ENCODE data around the gene FARSB.
"Not testable (repeated sequence)": the region's sequence is repeated elsewhere in the genome, so short reads cannot be mapped to it uniquely, and the experiment has no call there.

Gene FARSB

GRCh38 chr2:222591661-222592060, 64.2 kb downstream of the FARSB start:
- no peak overlapping the region for H3K4me3 ChIP-seq (ENCODE audit: low read length in 2 of 2)
- H3K27me3 ChIP-seq (ENCODE audit: control insufficient read depth in 2 of 2, insufficient read depth in 2 of 2, low read length in 2 of 2), result no peaks in the 10 kb centered on the region
- no peak overlapping the region for H3K27ac ChIP-seq (ENCODE audit: low read depth in 2 of 2, low read length in 2 of 2)
- peaks cover 0 to 10% of the 10 kb centered on the region in 2 donors for H3K36me3 ChIP-seq (ENCODE audit: control insufficient read depth in 2 of 2, insufficient read depth in 2 of 2, low read length in 2 of 2)
- no peak overlapping the region for H3K9ac ChIP-seq (ENCODE audit: low read depth in 1 of 2, low read length in 2 of 2)
- peaks cover 0 to 10% of the 10 kb centered on the region in 2 donors for H3K4me1 ChIP-seq (ENCODE audit: control insufficient read depth in 2 of 2, insufficient read depth in 2 of 2, low read length in 2 of 2)
- H3K9me3 ChIP-seq (ENCODE audit: control insufficient read depth in 2 of 2, low read length in 2 of 2), result no peaks in the 10 kb centered on the region

- H3K4me3 ChIP-seq (ENCODE audit: low read length in 2 of 2); H3K4me1 ChIP-seq (ENCODE audit: control insufficient read depth in 2 of 2, insufficient read depth in 2 of 2, low read length in 2 of 2); H3K27me3 ChIP-seq (ENCODE audit: control insufficient read depth in 2 of 2, insufficient read depth in 2 of 2, low read length in 2 of 2); H3K27ac ChIP-seq (ENCODE audit: low read depth in 2 of 2, low read length in 2 of 2); H3K9ac ChIP-seq (ENCODE audit: low read depth in 1 of 2, low read length in 2 of 2); H3K9me3 ChIP-seq (ENCODE audit: control insufficient read depth in 2 of 2, low read length in 2 of 2); H3K36me3 ChIP-seq (ENCODE audit: control insufficient read depth in 2 of 2, insufficient read depth in 2 of 2, low read length in 2 of 2): not testable (repeated sequence)
Measured at GRCh38 chr2:222584589-222584988, 71.3 kb downstream of the FARSB start.

GRCh38 chr2:222582928-222583327, 73.0 kb downstream of the FARSB start:
- H3K36me3 ChIP-seq (ENCODE audit: control insufficient read depth in 2 of 2, insufficient read depth in 2 of 2, low read length in 2 of 2), result peaks cover 2 to 9% of the 10 kb centered on the region in 2 donors
- H3K27ac ChIP-seq (ENCODE audit: low read depth in 2 of 2, low read length in 2 of 2), result no peak overlapping the region
- H3K9ac ChIP-seq (ENCODE audit: low read depth in 1 of 2, low read length in 2 of 2), result no peak overlapping the region
- H3K4me3 ChIP-seq (ENCODE audit: low read length in 2 of 2), result no peak overlapping the region
- H3K27me3 ChIP-seq (ENCODE audit: control insufficient read depth in 2 of 2, insufficient read depth in 2 of 2, low read length in 2 of 2), result no peaks in the 10 kb centered on the region
- H3K4me1 ChIP-seq (ENCODE audit: control insufficient read depth in 2 of 2, insufficient read depth in 2 of 2, low read length in 2 of 2), result no peaks in the 10 kb centered on the region
- no peaks in the 10 kb centered on the region for H3K9me3 ChIP-seq (ENCODE audit: control insufficient read depth in 2 of 2, low read length in 2 of 2)

GRCh38 chr2:222577341-222577740, 78.6 kb downstream of the FARSB start:
- Histone ChIP-seq H3K9ac (ENCODE audit: low read depth in 1 of 2, low read length in 2 of 2) (no peak overlapping the region), H3K27me3 (ENCODE audit: control insufficient read depth in 2 of 2, insufficient read depth in 2 of 2, low read length in 2 of 2) (no peaks in the 10 kb centered on the region), H3K4me1 (ENCODE audit: control insufficient read depth in 2 of 2, insufficient read depth in 2 of 2, low read length in 2 of 2) (no peaks in the 10 kb centered on the region), H3K36me3 (ENCODE audit: control insufficient read depth in 2 of 2, insufficient read depth in 2 of 2, low read length in 2 of 2) (peaks cover 0 to 6% of the 10 kb centered on the region in 2 donors), H3K9me3 (ENCODE audit: control insufficient read depth in 2 of 2, low read length in 2 of 2) (no peaks in the 10 kb centered on the region), H3K4me3 (ENCODE audit: low read length in 2 of 2) (no peak overlapping the region), H3K27ac (ENCODE audit: low read depth in 2 of 2, low read length in 2 of 2) (no peak overlapping the region)

- Histone ChIP-seq H3K27me3 (ENCODE audit: control insufficient read depth in 2 of 2, insufficient read depth in 2 of 2, low read length in 2 of 2) (no peaks in the 10 kb centered on the region), H3K9me3 (ENCODE audit: control insufficient read depth in 2 of 2, low read length in 2 of 2) (no peaks in the 10 kb centered on the region), H3K9ac (ENCODE audit: low read depth in 1 of 2, low read length in 2 of 2) (no peak overlapping the region), H3K27ac (ENCODE audit: low read depth in 2 of 2, low read length in 2 of 2) (peak overlapping the region in 1 of 2 donors; percentile 51), H3K36me3 (ENCODE audit: control insufficient read depth in 2 of 2, insufficient read depth in 2 of 2, low read length in 2 of 2) (peaks cover 3 to 11% of the 10 kb centered on the region in 2 donors), H3K4me3 (ENCODE audit: low read length in 2 of 2) (no peak overlapping the region), H3K4me1 (ENCODE audit: control insufficient read depth in 2 of 2, insufficient read depth in 2 of 2, low read length in 2 of 2) (no peaks in the 10 kb centered on the region)
Measured at GRCh38 chr2:222576171-222577081, 79.5 kb downstream of the FARSB start.

- no peaks in the 10 kb centered on the region for H3K4me1 ChIP-seq (ENCODE audit: control insufficient read depth in 2 of 2, insufficient read depth in 2 of 2, low read length in 2 of 2)
- H3K27me3 ChIP-seq (ENCODE audit: control insufficient read depth in 2 of 2, insufficient read depth in 2 of 2, low read length in 2 of 2), result no peaks in the 10 kb centered on the region
- no peak overlapping the region for H3K9ac ChIP-seq (ENCODE audit: low read depth in 1 of 2, low read length in 2 of 2)
- H3K9me3 ChIP-seq (ENCODE audit: control insufficient read depth in 2 of 2, low read length in 2 of 2), result no peaks in the 10 kb centered on the region
- H3K27ac ChIP-seq (ENCODE audit: low read depth in 2 of 2, low read length in 2 of 2), result no peak overlapping the region
- H3K4me3 ChIP-seq (ENCODE audit: low read length in 2 of 2), result no peak overlapping the region
- H3K36me3 ChIP-seq (ENCODE audit: control insufficient read depth in 2 of 2, insufficient read depth in 2 of 2, low read length in 2 of 2), result peaks cover 5 to 14% of the 10 kb centered on the region in 2 donors
Measured at GRCh38 chr2:222575618-222576017, 80.3 kb downstream of the FARSB start.

- no peaks in the 10 kb centered on the region for H3K9me3 ChIP-seq (ENCODE audit: control insufficient read depth in 2 of 2, low read length in 2 of 2)
- H3K27ac ChIP-seq (ENCODE audit: low read depth in 2 of 2, low read length in 2 of 2), result no peak overlapping the region
- H3K4me3 ChIP-seq (ENCODE audit: low read length in 2 of 2), result no peak overlapping the region
- H3K27me3 ChIP-seq (ENCODE audit: control insufficient read depth in 2 of 2, insufficient read depth in 2 of 2, low read length in 2 of 2), result no peaks in the 10 kb centered on the region
- H3K9ac ChIP-seq (ENCODE audit: low read depth in 1 of 2, low read length in 2 of 2), result no peak overlapping the region
- H3K36me3 ChIP-seq (ENCODE audit: control insufficient read depth in 2 of 2, insufficient read depth in 2 of 2, low read length in 2 of 2), result peaks cover 5 to 8% of the 10 kb centered on the region in 2 donors
- no peaks in the 10 kb centered on the region for H3K4me1 ChIP-seq (ENCODE audit: control insufficient read depth in 2 of 2, insufficient read depth in 2 of 2, low read length in 2 of 2)
Measured at GRCh38 chr2:222572751-222573174, 83.1 kb downstream of the FARSB start.

- Histone ChIP-seq H3K4me3 (ENCODE audit: low read length in 2 of 2) (no peak overlapping the region), H3K9ac (ENCODE audit: low read depth in 1 of 2, low read length in 2 of 2) (no peak overlapping the region), H3K9me3 (ENCODE audit: control insufficient read depth in 2 of 2, low read length in 2 of 2) (no peaks in the 10 kb centered on the region), H3K36me3 (ENCODE audit: control insufficient read depth in 2 of 2, insufficient read depth in 2 of 2, low read length in 2 of 2) (peaks cover 5 to 13% of the 10 kb centered on the region in 2 donors), H3K27ac (ENCODE audit: low read depth in 2 of 2, low read length in 2 of 2) (no peak overlapping the region), H3K27me3 (ENCODE audit: control insufficient read depth in 2 of 2, insufficient read depth in 2 of 2, low read length in 2 of 2) (no peaks in the 10 kb centered on the region), H3K4me1 (ENCODE audit: control insufficient read depth in 2 of 2, insufficient read depth in 2 of 2, low read length in 2 of 2) (no peaks in the 10 kb centered on the region)
Measured at GRCh38 chr2:222572264-222572721, 83.6 kb downstream of the FARSB start.

GRCh38 chr2:222569826-222570225, 86.1 kb downstream of the FARSB start:
- Histone ChIP-seq H3K9ac (ENCODE audit: low read depth in 1 of 2, low read length in 2 of 2) (no peak overlapping the region), H3K4me3 (ENCODE audit: low read length in 2 of 2) (no peak overlapping the region), H3K36me3 (ENCODE audit: control insufficient read depth in 2 of 2, insufficient read depth in 2 of 2, low read length in 2 of 2) (peaks cover 5 to 19% of the 10 kb centered on the region in 2 donors), H3K27me3 (ENCODE audit: control insufficient read depth in 2 of 2, insufficient read depth in 2 of 2, low read length in 2 of 2) (no peaks in the 10 kb centered on the region), H3K9me3 (ENCODE audit: control insufficient read depth in 2 of 2, low read length in 2 of 2) (no peaks in the 10 kb centered on the region), H3K27ac (ENCODE audit: low read depth in 2 of 2, low read length in 2 of 2) (no peak overlapping the region), H3K4me1 (ENCODE audit: control insufficient read depth in 2 of 2, insufficient read depth in 2 of 2, low read length in 2 of 2) (no peaks in the 10 kb centered on the region)

- Histone ChIP-seq H3K4me1 (ENCODE audit: control insufficient read depth in 2 of 2, insufficient read depth in 2 of 2, low read length in 2 of 2) (no peaks in the 10 kb centered on the region), H3K4me3 (ENCODE audit: low read length in 2 of 2) (no peak overlapping the region), H3K36me3 (ENCODE audit: control insufficient read depth in 2 of 2, insufficient read depth in 2 of 2, low read length in 2 of 2) (peaks cover 5 to 19% of the 10 kb centered on the region in 2 donors), H3K27me3 (ENCODE audit: control insufficient read depth in 2 of 2, insufficient read depth in 2 of 2, low read length in 2 of 2) (no peaks in the 10 kb centered on the region), H3K27ac (ENCODE audit: low read depth in 2 of 2, low read length in 2 of 2) (no peak overlapping the region), H3K9ac (ENCODE audit: low read depth in 1 of 2, low read length in 2 of 2) (no peak overlapping the region), H3K9me3 (ENCODE audit: control insufficient read depth in 2 of 2, low read length in 2 of 2) (no peaks in the 10 kb centered on the region)
Measured at GRCh38 chr2:222568865-222569264, 87.0 kb downstream of the FARSB start.
